ENCODE results near the gene UFD1.

The UFD1 gene

GRCh38 chr22:19453718-19454117, 25.3 kb downstream of the UFD1 start:
- no peaks in the 10 kb centered on the region for H3K9me3 ChIP-seq (ENCODE audit: severe bottlenecking)
- H3K27ac ChIP-seq (ENCODE audit: poor library complexity, severe bottlenecking): no peak overlapping the region
- TF ChIP-seq CTCF (IDR thresholded peaks at IDR 0.05; ENCODE audit: poor library complexity, severe bottlenecking): no peak
- peaks cover 10% of the 10 kb centered on the region for H3K4me1 ChIP-seq (ENCODE audit: insufficient read depth, poor library complexity, severe bottlenecking)
- peaks cover 69% of the 10 kb centered on the region for H3K36me3 ChIP-seq (ENCODE audit: low read depth)
- DNase-seq (ENCODE audit: low spot score) (no peak), ATAC-seq (ENCODE audit: low read depth) (no peak)
- no peak overlapping the region for H3K4me3 ChIP-seq (ENCODE audit: severe bottlenecking)
- no peaks in the 10 kb centered on the region for H3K27me3 ChIP-seq (ENCODE audit: insufficient read depth, poor library complexity, severe bottlenecking)

GRCh38 chr22:19451570-19451969, 27.4 kb downstream of the UFD1 start:
- no peak overlapping the region for H3K4me3 ChIP-seq (ENCODE audit: severe bottlenecking)
- no peak for DNase-seq (ENCODE audit: low spot score)
- no peak overlapping the region for H3K27ac ChIP-seq (ENCODE audit: poor library complexity, severe bottlenecking)
- no peak for ATAC-seq (ENCODE audit: low read depth)
- H3K36me3 ChIP-seq (ENCODE audit: low read depth): peaks cover 63% of the 10 kb centered on the region
- H3K27me3 ChIP-seq (ENCODE audit: insufficient read depth, poor library complexity, severe bottlenecking): no peaks in the 10 kb centered on the region
- no peak for TF ChIP-seq CTCF (IDR thresholded peaks at IDR 0.05; ENCODE audit: poor library complexity, severe bottlenecking)
- H3K9me3 ChIP-seq (ENCODE audit: severe bottlenecking): no peaks in the 10 kb centered on the region
- peaks cover 10% of the 10 kb centered on the region for H3K4me1 ChIP-seq (ENCODE audit: insufficient read depth, poor library complexity, severe bottlenecking)

GRCh38 chr22:19450363-19451175, 28.4 kb downstream of the UFD1 start:
- no peak for DNase-seq (ENCODE audit: low spot score)
- peaks cover 63% of the 10 kb centered on the region for H3K36me3 ChIP-seq (ENCODE audit: low read depth)
- H3K4me1 ChIP-seq (ENCODE audit: insufficient read depth, poor library complexity, severe bottlenecking): peaks cover 4% of the 10 kb centered on the region
- H3K9me3 ChIP-seq (ENCODE audit: severe bottlenecking): no peaks in the 10 kb centered on the region
- TF ChIP-seq CTCF (IDR thresholded peaks at IDR 0.05; ENCODE audit: poor library complexity, severe bottlenecking): no peak
- H3K27me3 ChIP-seq (ENCODE audit: insufficient read depth, poor library complexity, severe bottlenecking): no peaks in the 10 kb centered on the region
- no peak overlapping the region for H3K27ac ChIP-seq (ENCODE audit: poor library complexity, severe bottlenecking)
- H3K4me3 ChIP-seq (ENCODE audit: severe bottlenecking): no peak overlapping the region
- ATAC-seq (ENCODE audit: low read depth): no peak

GRCh38 chr22:19449422-19449767, 29.6 kb downstream of the UFD1 start:
- ATAC-seq (ENCODE audit: low read depth): no peak
- Histone ChIP-seq H3K9me3 (ENCODE audit: severe bottlenecking) (no peaks in the 10 kb centered on the region), H3K27ac (ENCODE audit: poor library complexity, severe bottlenecking) (no peak overlapping the region), H3K4me3 (ENCODE audit: severe bottlenecking) (no peak overlapping the region), H3K36me3 (ENCODE audit: low read depth) (peaks cover 59% of the 10 kb centered on the region), H3K4me1 (ENCODE audit: insufficient read depth, poor library complexity, severe bottlenecking) (no peaks in the 10 kb centered on the region), H3K27me3 (ENCODE audit: insufficient read depth, poor library complexity, severe bottlenecking) (no peaks in the 10 kb centered on the region)
- DNase-seq (ENCODE audit: low spot score): no peak
- no peak for TF ChIP-seq CTCF (IDR thresholded peaks at IDR 0.05; ENCODE audit: poor library complexity, severe bottlenecking)

GRCh38 chr22:19448739-19449421, 30.1 kb downstream of the UFD1 start:
- ATAC-seq (ENCODE audit: low read depth) (no peak), DNase-seq (ENCODE audit: low spot score) (no peak)
- TF ChIP-seq CTCF (IDR thresholded peaks at IDR 0.05; ENCODE audit: poor library complexity, severe bottlenecking): no peak
- Histone ChIP-seq H3K4me3 (ENCODE audit: severe bottlenecking) (peak overlapping the region; percentile 84), H3K36me3 (ENCODE audit: low read depth) (peaks cover 59% of the 10 kb centered on the region), H3K4me1 (ENCODE audit: insufficient read depth, poor library complexity, severe bottlenecking) (no peaks in the 10 kb centered on the region), H3K27me3 (ENCODE audit: insufficient read depth, poor library complexity, severe bottlenecking) (no peaks in the 10 kb centered on the region), H3K27ac (ENCODE audit: poor library complexity, severe bottlenecking) (peak overlapping the region; percentile 67), H3K9me3 (ENCODE audit: severe bottlenecking) (no peaks in the 10 kb centered on the region)

Data from RWPE2 (cell line).